GM12874 (cell line): ENCODE data around the gene DENND1A.
A peak's percentile ranks its signal among the peaks of the same experiment; 100 is the strongest.

Experiments used
- TF ChIP-seq, protein P1 (sequence below): IDR thresholded peaks from 2 replicates; pipeline ENCODE4 v1.5.1; 2011; ENCODE audit warnings: low read depth, mild to moderate bottlenecking, control low read depth, low read length, moderate library complexity; ENCODE audit not compliant: insufficient read depth

The DENND1A gene

DNA sequence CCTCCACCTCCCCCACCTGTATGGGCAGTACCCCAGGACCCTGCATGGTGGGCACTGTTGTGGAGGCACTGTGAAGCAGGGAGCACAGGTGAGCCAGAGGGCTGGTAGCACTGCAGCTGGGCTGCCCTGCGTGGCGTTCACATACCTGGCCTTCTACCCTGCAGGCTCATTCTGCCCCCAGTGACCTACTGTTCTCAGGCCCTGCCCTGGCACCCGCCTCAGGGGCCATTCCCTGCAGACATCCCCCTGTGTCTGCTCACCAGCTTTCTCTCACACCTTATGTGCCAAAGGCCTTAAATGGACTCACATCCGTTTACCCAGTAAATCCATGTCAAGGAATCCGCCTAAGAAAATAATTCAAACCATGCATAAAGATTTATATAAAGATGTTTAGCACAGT is 377.4 kb downstream of the DENND1A start:
- TF ChIP-seq, protein P1, sequence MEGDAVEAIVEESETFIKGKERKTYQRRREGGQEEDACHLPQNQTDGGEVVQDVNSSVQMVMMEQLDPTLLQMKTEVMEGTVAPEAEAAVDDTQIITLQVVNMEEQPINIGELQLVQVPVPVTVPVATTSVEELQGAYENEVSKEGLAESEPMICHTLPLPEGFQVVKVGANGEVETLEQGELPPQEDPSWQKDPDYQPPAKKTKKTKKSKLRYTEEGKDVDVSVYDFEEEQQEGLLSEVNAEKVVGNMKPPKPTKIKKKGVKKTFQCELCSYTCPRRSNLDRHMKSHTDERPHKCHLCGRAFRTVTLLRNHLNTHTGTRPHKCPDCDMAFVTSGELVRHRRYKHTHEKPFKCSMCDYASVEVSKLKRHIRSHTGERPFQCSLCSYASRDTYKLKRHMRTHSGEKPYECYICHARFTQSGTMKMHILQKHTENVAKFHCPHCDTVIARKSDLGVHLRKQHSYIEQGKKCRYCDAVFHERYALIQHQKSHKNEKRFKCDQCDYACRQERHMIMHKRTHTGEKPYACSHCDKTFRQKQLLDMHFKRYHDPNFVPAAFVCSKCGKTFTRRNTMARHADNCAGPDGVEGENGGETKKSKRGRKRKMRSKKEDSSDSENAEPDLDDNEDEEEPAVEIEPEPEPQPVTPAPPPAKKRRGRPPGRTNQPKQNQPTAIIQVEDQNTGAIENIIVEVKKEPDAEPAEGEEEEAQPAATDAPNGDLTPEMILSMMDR, result no peak

DNA sequence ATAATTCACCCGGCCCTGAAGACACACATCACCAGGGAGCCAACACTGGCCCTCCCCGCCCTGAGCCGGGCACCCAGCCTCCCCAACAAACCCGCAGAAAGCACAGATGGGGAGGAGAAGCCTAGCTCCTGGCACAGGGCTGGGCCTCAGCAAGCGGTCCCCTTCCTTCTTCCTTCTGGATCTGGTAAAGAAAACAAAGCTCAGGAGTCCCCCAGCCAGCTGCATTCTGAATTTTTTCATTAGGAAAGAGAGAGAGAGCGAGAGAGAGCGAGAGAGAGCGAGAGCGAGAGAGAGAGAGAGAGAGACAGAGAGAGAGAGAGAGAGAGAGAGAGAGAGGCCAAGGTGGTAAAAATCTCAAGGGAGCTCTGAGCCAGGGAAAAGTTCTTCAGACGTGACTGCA is 378.2 kb downstream of the DENND1A start:
- TF ChIP-seq, protein P1, result no peak

DNA sequence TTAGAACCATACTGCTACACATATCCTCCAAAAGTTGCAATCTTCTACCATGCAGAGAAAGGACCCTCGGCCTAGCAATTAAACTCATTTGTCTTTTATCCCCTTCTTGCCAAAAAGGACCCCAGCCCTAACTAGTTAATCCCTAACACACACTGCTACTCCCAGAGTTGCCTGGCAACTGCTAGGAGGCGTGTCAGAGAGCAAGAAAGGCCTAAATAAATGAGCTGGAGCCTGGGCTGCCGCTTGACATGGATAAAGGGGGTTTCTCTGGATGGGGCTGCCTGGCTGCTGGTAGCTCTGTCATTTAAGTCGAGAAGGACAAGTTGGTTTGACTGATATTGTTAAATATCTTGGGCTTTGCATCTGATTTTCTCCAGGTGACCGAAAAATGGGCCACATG is 379.1 kb downstream of the DENND1A start:
- TF ChIP-seq, protein P1, result no peak

DNA sequence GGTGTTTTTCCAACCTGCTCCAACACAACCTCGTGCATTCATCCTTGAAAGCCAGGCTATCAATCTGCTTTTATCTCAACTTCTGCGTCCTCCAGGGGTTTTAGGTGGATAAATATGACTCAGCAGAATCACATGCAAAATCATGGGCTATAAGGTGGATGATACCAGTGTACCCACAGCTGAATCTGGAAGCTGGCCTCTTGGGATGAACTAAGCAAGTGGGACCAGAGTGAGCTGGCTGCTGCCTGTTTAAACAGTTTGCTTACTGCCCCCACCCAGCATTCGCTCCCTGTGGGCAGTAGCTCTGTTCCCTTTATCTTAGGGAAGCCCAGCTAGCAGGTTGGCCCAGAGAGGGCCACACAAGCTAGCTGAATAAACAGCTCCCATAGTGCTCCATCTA is 379.9 kb downstream of the DENND1A start:
- TF ChIP-seq, protein P1, result no peak

- TF ChIP-seq, protein P1, result no peak
Measured at GRCh38 chr9:123548741-123549545, 381.0 kb downstream of the DENND1A start.

- TF ChIP-seq, protein P1, result peak; percentile 59
Measured at GRCh38 chr9:123544007-123544827, 385.7 kb downstream of the DENND1A start.

- TF ChIP-seq, protein P1, result no peak
Measured at GRCh38 chr9:123543492-123543891, 386.4 kb downstream of the DENND1A start.
